GM21515 (cell line): ENCODE results near the gene CD300LF.

Experiments used
- ATAC-seq: cut with Tn5 transposase; IDR thresholded peaks from one replicate; pipeline ENCODE4 v1.9.1; 2021; ENCODE audit not compliant: unreplicated experiment

CD300LF gene

DNA sequence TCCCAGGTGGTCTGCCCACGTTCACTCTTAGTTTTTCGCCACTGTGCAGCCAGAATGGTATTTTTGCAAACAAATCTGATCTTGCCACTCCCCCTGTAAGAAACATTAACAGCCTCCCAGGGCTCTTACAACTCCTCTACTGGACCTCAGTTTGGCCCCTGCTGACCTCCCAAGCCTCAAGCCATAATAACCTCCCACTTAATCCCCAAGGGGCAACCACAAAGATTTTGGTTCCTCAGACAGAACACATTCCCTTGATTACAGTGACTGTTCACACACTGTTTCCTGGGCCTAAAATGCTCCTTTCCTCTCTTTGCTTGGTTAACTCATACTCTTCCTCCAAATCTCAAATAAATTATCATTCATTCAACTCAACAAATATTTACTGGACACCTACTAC, 67.7 kb downstream of the CD300LF start:
- ATAC-seq, result no peak

DNA sequence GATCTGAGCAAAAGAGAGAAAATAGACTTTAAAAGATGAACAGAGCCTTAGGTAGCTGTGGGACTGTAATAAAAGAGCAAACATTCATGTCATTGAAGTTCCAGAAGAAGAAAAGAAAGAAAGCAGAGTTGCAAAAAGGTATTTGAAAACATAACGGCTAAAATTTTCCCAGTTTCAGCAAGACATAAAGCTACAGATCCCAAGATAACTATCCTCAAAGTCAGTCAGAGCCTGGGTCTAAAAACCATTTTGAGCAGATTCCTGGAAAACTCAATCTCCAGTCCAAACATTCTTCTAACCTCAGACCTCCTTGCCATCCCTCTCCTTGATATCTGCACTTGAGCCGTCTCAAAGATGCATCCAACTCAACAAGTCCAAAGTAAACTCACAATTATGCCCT, 68.3 kb downstream of the CD300LF start:
- ATAC-seq, result no peak
